GM18520 (cell line): Measurements from ENCODE around the gene AP2B1.

ENCODE experiments used
- ATAC-seq: cut with Tn5 transposase; IDR thresholded peaks from one replicate; pipeline ENCODE4 v1.9.1; 2021; ENCODE audit not compliant: unreplicated experiment

The AP2B1 gene

GRCh38 chr17:35768797-35769196 lies 181.7 kb downstream of the AP2B1 start:
- ATAC-seq, result no peak

DNA sequence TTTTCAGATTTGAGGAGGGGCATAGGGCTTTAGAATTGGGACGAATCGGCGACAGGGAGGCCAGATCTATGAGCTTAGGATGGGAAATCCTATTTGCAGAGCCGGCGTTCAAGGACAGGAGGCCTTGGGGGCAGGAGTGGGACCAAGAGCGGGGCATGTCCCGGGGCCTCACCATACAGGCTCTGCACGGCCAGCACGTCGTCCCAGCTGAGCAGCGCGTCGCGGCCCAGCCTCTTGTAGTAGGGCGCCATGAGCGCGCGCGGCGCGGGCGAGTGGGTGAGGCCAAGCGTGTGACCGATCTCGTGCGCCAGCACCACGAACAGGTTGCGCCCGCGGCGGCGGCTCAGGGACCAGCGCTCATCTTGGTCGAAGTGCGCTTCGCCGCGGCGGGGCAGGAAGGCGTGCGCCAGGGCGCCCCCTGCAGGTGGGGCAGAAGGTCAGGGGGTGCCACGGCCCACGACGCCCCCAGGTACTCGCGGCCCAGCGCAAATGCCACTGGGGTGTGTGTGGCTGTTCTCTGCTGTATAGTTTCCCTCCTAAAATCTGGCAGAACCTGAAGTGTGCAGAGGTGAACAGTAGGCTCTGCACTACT lies 182.9 kb downstream of the AP2B1 start:
- ATAC-seq, result no peak

DNA sequence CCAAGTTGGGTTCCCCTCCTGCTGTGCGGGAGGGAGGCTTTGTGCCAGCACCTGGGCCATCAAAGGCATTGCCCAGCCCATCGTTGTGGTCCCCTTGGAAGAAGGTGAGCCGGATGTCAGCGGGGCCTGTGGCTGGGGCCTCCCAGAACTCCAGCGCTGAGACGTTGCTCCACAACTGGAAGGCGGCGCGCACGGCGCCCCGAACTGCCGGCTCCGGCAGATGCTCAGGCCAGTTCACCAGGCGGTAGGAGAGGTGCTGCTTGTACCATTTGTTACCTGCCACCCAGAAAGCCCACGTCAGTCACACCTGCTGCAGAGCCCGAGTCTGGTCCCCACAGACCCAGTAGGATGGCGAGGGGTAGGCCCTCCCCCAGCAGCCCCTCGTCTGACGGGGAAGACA lies 186.0 kb downstream of the AP2B1 start:
- no peak for ATAC-seq

- ATAC-seq, result no peak
These were observed 186.7 kb downstream of the AP2B1 start for GRCh38 chr17:35773679-35774425.

DNA sequence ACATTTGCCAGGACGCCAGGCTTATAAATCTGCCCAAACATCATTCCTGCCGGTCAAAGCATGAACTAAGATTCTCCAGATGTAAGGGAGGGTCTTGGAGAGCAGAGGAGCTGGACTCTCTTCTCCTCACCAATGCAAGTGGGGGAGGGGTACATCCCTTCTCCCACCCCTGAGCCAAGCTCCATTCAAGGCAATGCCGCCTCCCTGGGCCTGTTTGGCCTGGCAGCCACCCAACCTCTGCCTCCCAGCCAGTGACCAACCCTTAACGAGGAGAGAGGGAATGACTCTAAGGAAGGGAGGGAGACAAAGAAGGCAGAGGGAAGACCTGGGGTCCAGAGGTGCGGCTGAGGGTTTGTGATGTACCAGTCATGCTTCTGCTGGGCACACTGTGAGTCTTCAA lies 187.4 kb downstream of the AP2B1 start:
- no peak for ATAC-seq

GRCh38 chr17:35775039-35775438 lies 187.9 kb downstream of the AP2B1 start:
- no peak for ATAC-seq

- ATAC-seq, result no peak
These were observed 188.5 kb downstream of the AP2B1 start for GRCh38 chr17:35775583-35775982.
